NT2/D1 (cell line): ENCODE results near the gene CPED1.

Source experiments
- SUZ12 ChIP-seq: IDR thresholded peaks from 2 replicates; pipeline ENCODE4 v1.6.1; 2011; ENCODE audit not compliant: insufficient read length, insufficient read depth; ENCODE audit errors: extremely low read depth
- YY1 ChIP-seq: IDR thresholded peaks from 2 replicates; pipeline ENCODE4 v1.6.1; 2011; ENCODE audit not compliant: insufficient read length, insufficient read depth
- ZNF274 ChIP-seq: IDR thresholded peaks from 2 replicates; pipeline ENCODE4 v1.6.1; 2011; ENCODE audit warnings: mild to moderate bottlenecking, low read depth, low read length

DNA sequence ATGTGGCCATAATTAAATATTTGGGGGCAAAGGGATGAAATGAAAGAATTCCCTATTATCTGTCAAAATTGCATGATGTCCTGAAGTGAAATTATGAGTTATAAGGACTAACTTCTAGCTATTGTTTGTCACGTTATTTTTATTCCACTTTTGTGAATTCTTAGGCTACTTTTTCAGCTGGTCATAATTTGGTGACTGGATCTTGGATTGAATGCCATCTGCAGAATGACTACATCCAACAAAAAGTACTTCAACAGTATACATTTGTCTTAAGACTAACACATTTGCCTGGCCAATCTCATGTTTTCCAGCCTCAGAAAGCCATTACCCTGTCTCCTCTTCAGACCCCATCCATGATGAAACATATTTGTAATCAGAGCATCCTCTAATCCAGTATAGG lies 292.1 kb downstream of the CPED1 start:
- no peak for TF ChIP-seq SUZ12
- no peak for TF ChIP-seq ZNF274
- no peak for TF ChIP-seq YY1
